ENCODE results near the gene USP12.

The USP12 gene

GRCh38 chr13:27113436-27113835 lies 58.2 kb downstream of the USP12 start:
- Histone ChIP-seq H3K9me3 (no peaks in the 10 kb centered on the region), H3K36me3 (replicated peaks) (no peaks in the 10 kb centered on the region; the same call in 1 of the 2 replicates), H3K4me1 (peaks cover 6% of the 10 kb centered on the region; the same call in 1 of the 2 replicates), H3K4me3 (no peak overlapping the region), H3K27me3 (ENCODE audit: low read depth) (no peaks in the 10 kb centered on the region)
- no peak for DNase-seq (ENCODE audit: low spot score in 2 of 2)
- in situ Hi-C loops (cut with MboI; ENCODE audit: low sequenced_read_pairs) = no loop called here

GRCh38 chr13:27112006-27112405 lies 59.6 kb downstream of the USP12 start:
- Histone ChIP-seq H3K27me3 (ENCODE audit: low read depth) (no peaks in the 10 kb centered on the region), H3K4me1 (peaks cover 6% of the 10 kb centered on the region; the same call in 1 of the 2 replicates), H3K36me3 (replicated peaks) (no peaks in the 10 kb centered on the region; the same call in 1 of the 2 replicates), H3K9me3 (no peaks in the 10 kb centered on the region), H3K4me3 (no peak overlapping the region)
- in situ Hi-C loops (cut with MboI; ENCODE audit: low sequenced_read_pairs) = no loop called here
- no peak for DNase-seq (ENCODE audit: low spot score in 2 of 2)

DNA sequence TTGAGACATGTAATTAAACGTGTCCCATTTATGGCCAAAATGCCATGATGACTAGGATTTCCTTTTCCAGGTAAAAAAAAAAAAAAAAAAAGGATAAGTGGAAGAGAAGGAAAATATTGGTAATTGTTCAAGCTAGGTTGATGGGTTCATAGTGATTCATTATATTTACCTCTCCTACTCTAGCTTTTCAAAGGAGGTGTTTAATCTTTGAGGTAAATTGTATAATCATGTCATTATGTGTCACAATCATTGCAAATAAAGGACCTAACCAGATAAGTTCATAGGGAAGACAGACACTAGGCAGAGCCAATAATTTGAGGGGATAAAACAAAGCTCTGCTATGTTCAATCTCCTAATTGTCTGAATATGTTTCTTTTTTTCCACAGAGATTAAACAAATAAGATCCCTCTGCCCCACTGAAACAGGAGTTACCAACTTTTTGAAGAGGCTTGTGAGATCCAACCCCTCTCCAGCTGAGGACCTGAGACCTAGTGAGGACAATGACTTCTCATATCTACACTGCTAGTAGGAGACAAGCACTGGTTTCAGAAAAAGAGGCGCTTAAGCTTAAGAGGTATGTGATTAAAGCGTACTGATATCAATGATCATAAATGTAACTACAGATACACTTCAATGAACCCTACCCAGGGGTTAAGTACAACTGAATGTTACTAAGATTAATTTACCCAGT lies 61.4 kb downstream of the USP12 start:
- in situ Hi-C loops (cut with MboI; ENCODE audit: low sequenced_read_pairs) = no loop called here
- no peak for DNase-seq (ENCODE audit: low spot score in 2 of 2)
- Histone ChIP-seq H3K4me3 (no peak overlapping the region), H3K27me3 (ENCODE audit: low read depth) (no peaks in the 10 kb centered on the region), H3K4me1 (peaks cover 6% of the 10 kb centered on the region; the same call in 1 of the 2 replicates), H3K36me3 (replicated peaks) (peaks cover 5% of the 10 kb centered on the region), H3K9me3 (no peaks in the 10 kb centered on the region)

DNA sequence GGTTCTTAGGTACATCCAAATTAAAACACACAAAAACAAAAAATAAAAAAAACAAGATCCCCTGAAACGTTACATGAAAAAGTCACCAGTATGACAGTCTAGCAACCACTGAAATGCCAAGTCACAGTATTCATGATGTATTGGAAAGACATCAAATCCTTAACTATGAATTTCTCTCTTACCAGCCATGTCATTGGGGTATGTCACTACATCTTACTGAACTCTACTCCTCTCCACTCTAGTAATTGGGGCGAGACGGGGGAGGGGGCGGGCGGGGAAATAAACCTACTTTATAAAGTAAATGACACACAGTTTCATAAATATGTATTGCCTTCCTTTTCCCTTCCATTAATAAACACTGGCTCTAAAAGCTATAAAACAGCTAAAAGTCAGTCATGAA lies 65.5 kb downstream of the USP12 start:
- in situ Hi-C loops (cut with MboI; ENCODE audit: low sequenced_read_pairs) = no loop called here
- H3K4me3 ChIP-seq = no peak overlapping the region
- H3K9me3 ChIP-seq = no peaks in the 10 kb centered on the region
- peaks cover 9% of the 10 kb centered on the region for H3K36me3 ChIP-seq (replicated peaks)
- DNase-seq (ENCODE audit: low spot score in 2 of 2) = no peak
- H3K4me1 ChIP-seq = peaks cover 6% of the 10 kb centered on the region; the same call in 1 of the 2 replicates
- H3K27me3 ChIP-seq (ENCODE audit: low read depth) = no peaks in the 10 kb centered on the region

GRCh38 chr13:27104606-27105005 lies 67.0 kb downstream of the USP12 start:
- Histone ChIP-seq H3K27me3 (ENCODE audit: low read depth) (no peaks in the 10 kb centered on the region), H3K4me1 (peaks cover 6% of the 10 kb centered on the region; the same call in 1 of the 2 replicates), H3K4me3 (no peak overlapping the region), H3K9me3 (no peaks in the 10 kb centered on the region), H3K36me3 (replicated peaks) (peaks cover 9% of the 10 kb centered on the region)
- no peak for DNase-seq (ENCODE audit: low spot score in 2 of 2)
- in situ Hi-C loops (cut with MboI; ENCODE audit: low sequenced_read_pairs) = no loop called here

GRCh38 chr13:27101847-27102246 lies 69.8 kb downstream of the USP12 start:
- peaks cover 9% of the 10 kb centered on the region for H3K36me3 ChIP-seq (replicated peaks)
- no peaks in the 10 kb centered on the region for H3K4me1 ChIP-seq
- no peak overlapping the region for H3K4me3 ChIP-seq
- no peak for DNase-seq (ENCODE audit: low spot score in 2 of 2)
- H3K27me3 ChIP-seq (ENCODE audit: low read depth) = no peaks in the 10 kb centered on the region
- in situ Hi-C loops (cut with MboI; ENCODE audit: low sequenced_read_pairs) = no loop called here
- H3K9me3 ChIP-seq = no peaks in the 10 kb centered on the region

GRCh38 chr13:27101289-27101688 lies 70.3 kb downstream of the USP12 start:
- Histone ChIP-seq H3K4me3 (no peak overlapping the region), H3K4me1 (no peaks in the 10 kb centered on the region), H3K9me3 (no peaks in the 10 kb centered on the region), H3K36me3 (replicated peaks) (peaks cover 9% of the 10 kb centered on the region), H3K27me3 (ENCODE audit: low read depth) (no peaks in the 10 kb centered on the region)
- no peak for DNase-seq (ENCODE audit: low spot score in 2 of 2)
- in situ Hi-C loops (cut with MboI; ENCODE audit: low sequenced_read_pairs) = no loop called here

- Histone ChIP-seq H3K4me1 (no peaks in the 10 kb centered on the region), H3K36me3 (replicated peaks) (no peaks in the 10 kb centered on the region; the same call in none of the 2 replicates), H3K4me3 (no peak overlapping the region), H3K27me3 (ENCODE audit: low read depth) (no peaks in the 10 kb centered on the region), H3K9me3 (no peaks in the 10 kb centered on the region)
- DNase-seq (ENCODE audit: low spot score in 2 of 2) = no peak
- in situ Hi-C loops (cut with MboI; ENCODE audit: low sequenced_read_pairs) = no loop called here
Measured at GRCh38 chr13:27097691-27098090, 73.9 kb downstream of the USP12 start.

- no peak for DNase-seq (ENCODE audit: low spot score in 2 of 2)
- no peak overlapping the region for H3K4me3 ChIP-seq
- no peaks in the 10 kb centered on the region for H3K27me3 ChIP-seq (ENCODE audit: low read depth)
- no peaks in the 10 kb centered on the region for H3K9me3 ChIP-seq
- peaks cover 4% of the 10 kb centered on the region for H3K36me3 ChIP-seq (replicated peaks)
- in situ Hi-C loops (cut with MboI; ENCODE audit: low sequenced_read_pairs) = no loop called here
- no peaks in the 10 kb centered on the region for H3K4me1 ChIP-seq
Measured at GRCh38 chr13:27091451-27091850, 80.2 kb downstream of the USP12 start.

- H3K9me3 ChIP-seq = no peaks in the 10 kb centered on the region
- in situ Hi-C loops (cut with MboI; ENCODE audit: low sequenced_read_pairs) = no loop called here
Measured at GRCh38 chr13:27088619-27089018, 83.0 kb downstream of the USP12 start.

GRCh38 chr13:27086599-27087265 lies 84.9 kb downstream of the USP12 start:
- in situ Hi-C loops (cut with MboI; ENCODE audit: low sequenced_read_pairs) = no loop called here
- H3K4me3 ChIP-seq = no peak overlapping the region
- no peaks in the 10 kb centered on the region for H3K4me1 ChIP-seq
- peaks cover 4% of the 10 kb centered on the region; the same call in 1 of the 2 replicates for H3K36me3 ChIP-seq (replicated peaks)
- H3K27me3 ChIP-seq (ENCODE audit: low read depth) = no peaks in the 10 kb centered on the region
- no peaks in the 10 kb centered on the region for H3K9me3 ChIP-seq
- no peak for DNase-seq (ENCODE audit: low spot score in 2 of 2)

More at GRCh38 chr13:27088619-27089018, 83.0 kb downstream of the USP12 start:
- H3K27me3 ChIP-seq (ENCODE audit: low read depth) = no peaks in the 10 kb centered on the region
- H3K4me3 ChIP-seq = no peak overlapping the region
- no peaks in the 10 kb centered on the region for H3K4me1 ChIP-seq
- peaks cover 4% of the 10 kb centered on the region; the same call in 1 of the 2 replicates for H3K36me3 ChIP-seq (replicated peaks)
- no peak for DNase-seq (ENCODE audit: low spot score in 2 of 2)

- Histone ChIP-seq H3K9me3 (no peaks in the 10 kb centered on the region), H3K36me3 (replicated peaks) (peaks cover 7% of the 10 kb centered on the region), H3K4me1 (no peaks in the 10 kb centered on the region), H3K4me3 (no peak overlapping the region), H3K27me3 (ENCODE audit: low read depth) (no peaks in the 10 kb centered on the region)
- no peak for DNase-seq (ENCODE audit: low spot score in 2 of 2)
- in situ Hi-C loops (cut with MboI; ENCODE audit: low sequenced_read_pairs) = no loop called here
Measured at GRCh38 chr13:27083183-27083582, 88.4 kb downstream of the USP12 start.

DNA sequence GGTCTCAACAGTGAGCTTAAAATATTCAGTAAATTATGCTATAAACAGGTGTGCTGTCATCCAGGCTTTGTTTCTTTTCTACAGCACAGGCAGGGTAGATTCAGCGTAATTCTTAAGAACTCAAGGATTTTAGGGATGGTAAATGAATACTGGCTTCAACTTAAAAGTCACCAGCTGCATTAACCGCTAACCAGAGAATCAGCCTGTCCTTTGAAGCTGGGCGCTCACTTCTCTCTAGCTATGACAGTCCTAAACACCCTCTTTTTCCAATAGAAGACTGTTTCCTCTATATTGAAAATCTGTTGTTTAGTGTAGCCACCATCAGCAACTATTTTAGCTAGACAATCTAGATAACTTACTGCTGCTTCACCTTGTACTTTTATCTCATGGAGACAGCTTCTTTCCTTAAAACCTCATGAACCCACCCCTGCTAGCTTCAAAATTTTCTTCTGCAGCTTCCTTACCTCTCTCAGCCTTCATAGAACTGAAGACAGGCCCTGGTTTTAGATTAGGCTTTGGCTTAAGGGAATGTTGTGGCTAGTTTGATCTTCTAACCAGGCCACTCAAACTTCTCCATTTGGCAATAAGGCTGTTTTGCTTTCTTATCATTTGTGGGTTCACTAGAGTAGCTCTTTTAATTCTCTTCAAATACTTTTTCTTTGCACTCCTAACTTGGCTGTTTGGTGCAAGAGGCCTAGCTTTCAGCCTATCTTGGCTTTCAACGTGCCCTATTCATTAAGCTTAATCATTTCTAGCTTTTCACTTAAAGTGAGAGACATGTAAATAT lies 89.5 kb downstream of the USP12 start:
- Histone ChIP-seq H3K9me3 (no peaks in the 10 kb centered on the region), H3K4me3 (no peak overlapping the region), H3K27me3 (ENCODE audit: low read depth) (no peaks in the 10 kb centered on the region), H3K36me3 (replicated peaks) (peaks cover 7% of the 10 kb centered on the region), H3K4me1 (no peaks in the 10 kb centered on the region)
- in situ Hi-C loops (cut with MboI; ENCODE audit: low sequenced_read_pairs) = no loop called here
- DNase-seq (ENCODE audit: low spot score in 2 of 2) = no peak

Data from HAP-1 (cell line).